GM12864 (cell line): Measurements from ENCODE around the gene TRIM63.
A peak's percentile ranks its signal among the peaks of the same experiment; 100 is the strongest.

Source experiments
- DNase-seq: peaks from one replicate; pipeline ENCODE4 v3.0.0-alpha.2; 2011; ENCODE audit warnings: low read depth
- H3K4me3 ChIP-seq: 2 replicates; pipeline ENCODE4 v1.5.1; 2011; ENCODE audit warnings: mild to moderate bottlenecking, low read depth, low read length, control low read depth
- CTCF ChIP-seq: IDR thresholded peaks from 2 replicates; pipeline ENCODE4 v1.5.1; 2011; ENCODE audit warnings: low read depth, mild to moderate bottlenecking, moderate library complexity, low read length, control low read depth, inconsistent platforms; ENCODE audit errors: missing control alignments

Gene TRIM63

GRCh38 chr1:26041978-26042377, 25.5 kb downstream of the TRIM63 start:
- H3K4me3 ChIP-seq, result no peak overlapping the region
- no peak for DNase-seq
- no peak for TF ChIP-seq CTCF

DNA sequence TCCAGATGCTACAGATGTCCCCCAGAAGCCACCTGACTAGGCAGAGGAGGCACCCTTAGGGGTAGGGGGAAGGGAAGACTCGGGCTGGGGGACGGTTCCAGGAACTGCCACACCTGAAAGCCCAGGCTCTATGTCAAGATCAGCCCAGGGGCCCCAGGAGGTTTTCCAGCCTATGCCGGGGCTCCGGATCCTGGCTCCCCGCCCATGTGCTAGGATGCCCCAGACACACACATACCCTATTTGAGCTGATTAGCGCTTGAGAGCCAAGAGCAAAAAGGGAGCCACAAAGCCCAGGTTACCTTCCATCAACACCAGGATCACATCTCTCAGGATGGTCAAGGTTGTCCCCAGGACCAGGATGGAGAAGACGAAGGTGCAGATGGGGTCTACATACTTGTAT, 26.0 kb downstream of the TRIM63 start:
- TF ChIP-seq CTCF, result no peak
- DNase-seq, result no peak

DNA sequence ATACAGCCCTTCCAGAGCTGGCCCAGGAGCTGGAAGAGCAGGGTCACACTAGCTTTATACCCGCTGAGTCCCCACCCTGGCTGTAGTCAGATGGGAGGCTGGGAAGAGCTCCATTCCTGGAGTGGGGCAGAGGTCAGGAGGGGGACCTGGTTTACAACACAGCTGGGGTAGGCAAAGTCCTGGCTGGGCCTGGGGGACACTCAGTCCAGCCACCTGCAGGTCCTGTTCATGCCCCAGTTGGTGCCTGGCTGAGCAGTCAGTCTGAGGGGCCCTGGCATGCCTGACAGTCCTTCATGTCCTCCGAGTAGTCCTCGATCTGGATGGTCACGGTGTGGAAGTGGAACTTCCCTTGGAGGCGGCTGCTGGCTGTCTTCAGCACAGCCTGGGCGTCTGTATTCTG, 28.5 kb downstream of the TRIM63 start:
- TF ChIP-seq CTCF, result no peak
- DNase-seq, result no peak
- no peak overlapping the region for H3K4me3 ChIP-seq

More for the DNA sequence above, 26.0 kb downstream of the TRIM63 start:
- H3K4me3 ChIP-seq, result no peak overlapping the region

- DNase-seq, result no peak
- TF ChIP-seq CTCF, result no peak
- H3K4me3 ChIP-seq, result no peak overlapping the region
These were observed 29.0 kb downstream of the TRIM63 start for GRCh38 chr1:26038477-26038876.

DNA sequence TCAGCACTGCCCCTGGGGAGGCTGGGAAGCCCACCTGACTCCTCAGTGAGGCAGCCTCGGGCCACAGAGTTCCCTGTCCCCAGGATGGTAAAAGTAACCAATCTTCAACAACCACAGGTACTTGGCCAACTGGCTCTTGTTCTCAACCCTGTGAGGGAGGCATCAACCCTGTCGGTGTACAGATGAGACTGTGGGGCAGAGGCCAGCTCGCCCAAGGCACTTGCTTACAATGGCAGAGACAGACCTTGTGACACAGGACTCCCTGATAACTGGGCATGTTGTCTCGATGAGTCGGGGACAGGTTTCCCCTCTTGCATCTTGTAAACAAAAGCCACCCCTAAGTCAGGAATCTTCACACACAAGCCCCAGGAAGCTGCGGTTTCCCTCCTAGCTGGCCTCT, 29.5 kb downstream of the TRIM63 start:
- H3K4me3 ChIP-seq, result no peak overlapping the region
- no peak for TF ChIP-seq CTCF
- DNase-seq, result no peak

GRCh38 chr1:26036756-26037281, 30.6 kb downstream of the TRIM63 start:
- TF ChIP-seq CTCF, result no peak
- H3K4me3 ChIP-seq, result no peak overlapping the region
- DNase-seq, result no peak

DNA sequence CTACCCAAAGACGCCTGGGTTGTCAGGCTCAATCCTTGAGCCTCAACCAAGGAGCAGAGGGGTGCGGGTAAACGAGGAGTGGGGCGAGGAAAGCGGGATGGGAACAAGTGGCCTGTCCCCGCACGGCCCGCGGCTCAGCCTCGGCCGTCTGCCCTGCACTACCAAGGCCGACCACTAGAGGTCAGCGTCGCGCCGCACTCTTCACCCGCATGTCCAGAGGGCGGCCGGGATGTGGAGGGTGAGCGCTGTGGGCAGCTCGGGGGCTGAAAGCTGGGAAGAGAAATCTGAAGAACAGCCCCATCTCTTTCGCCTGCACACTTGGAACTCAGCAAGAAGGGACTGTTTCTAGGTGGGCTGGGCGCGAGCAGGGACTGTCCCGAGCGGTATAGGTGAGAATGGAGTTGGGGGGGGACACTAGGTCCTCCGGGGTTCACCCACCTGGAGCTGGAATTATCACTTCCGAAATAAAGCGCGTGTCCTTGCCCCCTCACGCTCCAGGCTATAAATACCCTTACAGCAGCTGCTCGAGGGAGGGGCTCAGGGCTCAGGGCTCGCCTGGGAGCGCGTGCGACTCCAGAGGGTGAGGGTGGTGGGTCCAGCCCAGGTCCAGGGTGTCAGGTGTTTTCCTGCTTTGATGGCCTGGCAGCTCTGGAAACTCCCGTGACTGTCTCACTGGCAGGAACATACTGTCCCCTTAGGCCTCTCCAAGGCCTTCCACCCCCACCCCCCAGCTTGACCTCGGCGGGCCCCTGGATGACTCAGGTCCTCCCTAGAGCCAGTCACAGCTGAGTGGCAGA, 31.3 kb downstream of the TRIM63 start:
- no peak for DNase-seq
- peak overlapping the region; percentile 57 for H3K4me3 ChIP-seq
- peak; percentile 98 for TF ChIP-seq CTCF
